ENCODE results near the gene ZNF70.

DNA sequence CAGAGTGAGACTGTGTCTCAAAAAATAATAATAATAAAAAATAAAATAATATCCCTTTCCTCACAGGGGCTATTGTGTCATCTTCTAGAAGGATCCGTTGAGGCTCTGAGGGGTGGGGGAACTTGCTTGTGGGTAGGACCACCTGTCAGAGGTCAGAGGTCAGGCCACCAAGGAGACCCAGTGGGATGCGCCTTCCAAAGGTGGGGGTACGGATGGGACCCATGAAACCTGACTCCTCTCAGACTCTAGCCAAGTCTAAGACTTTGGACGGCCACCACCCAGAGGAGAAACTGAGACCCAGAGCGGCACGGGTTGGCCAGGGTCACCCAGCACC, 21.4 kb upstream of the ZNF70 start:
- TF ChIP-seq, protein P1, sequence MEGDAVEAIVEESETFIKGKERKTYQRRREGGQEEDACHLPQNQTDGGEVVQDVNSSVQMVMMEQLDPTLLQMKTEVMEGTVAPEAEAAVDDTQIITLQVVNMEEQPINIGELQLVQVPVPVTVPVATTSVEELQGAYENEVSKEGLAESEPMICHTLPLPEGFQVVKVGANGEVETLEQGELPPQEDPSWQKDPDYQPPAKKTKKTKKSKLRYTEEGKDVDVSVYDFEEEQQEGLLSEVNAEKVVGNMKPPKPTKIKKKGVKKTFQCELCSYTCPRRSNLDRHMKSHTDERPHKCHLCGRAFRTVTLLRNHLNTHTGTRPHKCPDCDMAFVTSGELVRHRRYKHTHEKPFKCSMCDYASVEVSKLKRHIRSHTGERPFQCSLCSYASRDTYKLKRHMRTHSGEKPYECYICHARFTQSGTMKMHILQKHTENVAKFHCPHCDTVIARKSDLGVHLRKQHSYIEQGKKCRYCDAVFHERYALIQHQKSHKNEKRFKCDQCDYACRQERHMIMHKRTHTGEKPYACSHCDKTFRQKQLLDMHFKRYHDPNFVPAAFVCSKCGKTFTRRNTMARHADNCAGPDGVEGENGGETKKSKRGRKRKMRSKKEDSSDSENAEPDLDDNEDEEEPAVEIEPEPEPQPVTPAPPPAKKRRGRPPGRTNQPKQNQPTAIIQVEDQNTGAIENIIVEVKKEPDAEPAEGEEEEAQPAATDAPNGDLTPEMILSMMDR (IDR thresholded peaks at IDR 0.05; ENCODE audit: low read depth, low read length, poor library complexity, severe bottlenecking) = no peak
- TF ChIP-seq EZH2phosphoT487 (IDR thresholded peaks at IDR 0.05; ENCODE audit: borderline replicate concordance, low read length) = no peak
